Measurements from ENCODE around the gene MRPL21. TPM values are rescaled to one million over a fixed set of nuclear protein-coding genes. Genes with fewer than 3 reads are reported as not detected.

The MRPL21 gene
- 52.5 and 63.7 TPM in 2 replicates for total RNA-seq

GRCh38 chr11:68903288-68904247, at the start of gene MRPL21, which contains the start of gene IGHMBP2:
TSS of gene MRPL21 (minus strand) at chr11:68903832. CDS start at chr11:68903810, 22 bp downstream.
TSS of gene IGHMBP2 (plus strand) at chr11:68903891. CDS start at chr11:68903953, 62 bp downstream.

GRCh38 chr11:68841718-68842426, 61.8 kb downstream of the MRPL21 start, which contains the start of gene CPT1A:
TSS of gene CPT1A (minus strand) at chr11:68841916. CDS start at chr11:68815474, 26,442 bp downstream.

Other genes starting within 250 kb of the MRPL21 start
- 31.7 and 38.8 TPM in 2 replicates for gene GAL, start 219.3 kb downstream of the MRPL21 start, total RNA-seq
- gene TESMIN, start 152.3 kb downstream of the MRPL21 start, total RNA-seq = 1.3 TPM in 2 replicates
- gene CPT1A, start 61.9 kb downstream of the MRPL21 start, total RNA-seq = 4.9 and 20.8 TPM in 2 replicates
- 7.6 and 13.6 TPM in 2 replicates for gene IGHMBP2, start 59 bp upstream of the MRPL21 start, total RNA-seq
- not detected in 2 replicates for gene MRGPRD, start 77.2 kb upstream of the MRPL21 start, total RNA-seq
- 25.2 and 29.9 TPM in 2 replicates for gene MRGPRF, start 109.4 kb upstream of the MRPL21 start, total RNA-seq
- 4.9 and 10.9 TPM in 2 replicates for gene TPCN2, start 145.1 kb upstream of the MRPL21 start, total RNA-seq

Data from epithelial cell of alveolus of lung (primary cell).